Measurements from ENCODE around the gene RPAP2. TPM values are rescaled to one million over a fixed set of nuclear protein-coding genes. Genes with fewer than 3 reads are reported as not detected.

Gene RPAP2
- total and polyA plus RNA-seq, 2 donors (not counting 3 experiments of a cell fraction or from before 2014, with no cell fraction given), result 4.3 to 24.9 TPM

GRCh38 chr1:92399076-92399475, 100.2 kb downstream of the RPAP2 start:
- H4K20me1 ChIP-seq (replicated peaks; ENCODE audit: control insufficient read depth, extremely low read depth, insufficient read depth, low read length), result no peaks in the 10 kb centered on the region
- no peak overlapping the region for H3K4me2 ChIP-seq (ENCODE audit: insufficient read depth, low read length)
- no peak overlapping the region for H2AFZ ChIP-seq (ENCODE audit: low read depth, low read length)
- DNase-seq (ENCODE audit: low read depth, low spot score) (no peak), FAIRE-seq (no peak)
- no peaks in the 10 kb centered on the region for H3K36me3 ChIP-seq (ENCODE audit: control insufficient read depth in 2 of 2, extremely low read depth in 1 of 2, insufficient read depth in 2 of 2, low read length in 2 of 2)
- H3K27ac ChIP-seq (ENCODE audit: insufficient read depth, low read depth, low read length), result no peak overlapping the region
- no peaks in the 10 kb centered on the region for H3K9me1 ChIP-seq (replicated peaks; ENCODE audit: control insufficient read depth, extremely low read depth, insufficient read depth, low read length)
- BruUV-seq (replicated peaks), result no TSS peak
- H3K27me3 ChIP-seq (ENCODE audit: control insufficient read depth in 2 of 2, insufficient read depth in 2 of 2, low read length in 2 of 2), result no peaks in the 10 kb centered on the region
- H3K79me2 ChIP-seq (ENCODE audit: control insufficient read depth, insufficient read depth, low read length), result no peaks in the 10 kb centered on the region
- H3K9ac ChIP-seq (replicated peaks; ENCODE audit: extremely low read depth, insufficient read depth, low read length), result no peak overlapping the region
- CTCF ChIA-PET, result interaction anchor here (1.1 kb wide), 1 partner anchor 351 kb away, joined by 3 read pairs; no protein-coding TSS in a partner anchor
- dilution Hi-C loops (cut with MboI; ENCODE audit: extremely low pct_ligation_motif_present, low sequenced_read_pairs) (no loop called here), intact Hi-C loops (cut with micrococcal nuclease) (no loop called here)
- H3K4me3 ChIP-seq (replicated peaks in 1 of 3; ENCODE audit: insufficient read depth in 1 of 3, low read depth in 1 of 3, low read length in 3 of 3), result no peak overlapping the region
- H3K9me3 ChIP-seq (replicated peaks; ENCODE audit: control insufficient read depth, insufficient read depth, low read length), result no peaks in the 10 kb centered on the region
- H3K4me1 ChIP-seq (ENCODE audit: control insufficient read depth, extremely low read depth, insufficient read depth, low read length), result no peaks in the 10 kb centered on the region
- POLR2A ChIA-PET, result no interaction called here
- TF ChIP-seq, protein P1, sequence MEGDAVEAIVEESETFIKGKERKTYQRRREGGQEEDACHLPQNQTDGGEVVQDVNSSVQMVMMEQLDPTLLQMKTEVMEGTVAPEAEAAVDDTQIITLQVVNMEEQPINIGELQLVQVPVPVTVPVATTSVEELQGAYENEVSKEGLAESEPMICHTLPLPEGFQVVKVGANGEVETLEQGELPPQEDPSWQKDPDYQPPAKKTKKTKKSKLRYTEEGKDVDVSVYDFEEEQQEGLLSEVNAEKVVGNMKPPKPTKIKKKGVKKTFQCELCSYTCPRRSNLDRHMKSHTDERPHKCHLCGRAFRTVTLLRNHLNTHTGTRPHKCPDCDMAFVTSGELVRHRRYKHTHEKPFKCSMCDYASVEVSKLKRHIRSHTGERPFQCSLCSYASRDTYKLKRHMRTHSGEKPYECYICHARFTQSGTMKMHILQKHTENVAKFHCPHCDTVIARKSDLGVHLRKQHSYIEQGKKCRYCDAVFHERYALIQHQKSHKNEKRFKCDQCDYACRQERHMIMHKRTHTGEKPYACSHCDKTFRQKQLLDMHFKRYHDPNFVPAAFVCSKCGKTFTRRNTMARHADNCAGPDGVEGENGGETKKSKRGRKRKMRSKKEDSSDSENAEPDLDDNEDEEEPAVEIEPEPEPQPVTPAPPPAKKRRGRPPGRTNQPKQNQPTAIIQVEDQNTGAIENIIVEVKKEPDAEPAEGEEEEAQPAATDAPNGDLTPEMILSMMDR (IDR thresholded peaks at IDR 0.05; ENCODE audit: extremely low read depth in 1 of 2, insufficient read depth in 1 of 2, low read depth in 1 of 2, low read length in 2 of 2), result no peak
- TF ChIP-seq GATA2 (IDR thresholded peaks at IDR 0.05; ENCODE audit: insufficient read depth, insufficient read length, low read depth, low read length) (no peak), POLR2A (IDR thresholded peaks at IDR 0.05; ENCODE audit: low read depth, low read length) (no peak), EZH2 (IDR thresholded peaks at IDR 0.05; ENCODE audit: borderline replicate concordance, low read depth, low read length, severe bottlenecking) (no peak), POLR2AphosphoS5 (IDR thresholded peaks at IDR 0.05; ENCODE audit: insufficient read depth, low read depth, low read length) (no peak)

- dilution Hi-C loops (cut with MboI; ENCODE audit: extremely low pct_ligation_motif_present, low sequenced_read_pairs) (no loop called here), intact Hi-C loops (cut with micrococcal nuclease) (no loop called here)
- H4K20me1 ChIP-seq (replicated peaks; ENCODE audit: control insufficient read depth, extremely low read depth, insufficient read depth, low read length), result no peaks in the 10 kb centered on the region
- no peaks in the 10 kb centered on the region for H3K79me2 ChIP-seq (ENCODE audit: control insufficient read depth, insufficient read depth, low read length)
- no peaks in the 10 kb centered on the region for H3K9me1 ChIP-seq (replicated peaks; ENCODE audit: control insufficient read depth, extremely low read depth, insufficient read depth, low read length)
- POLR2A ChIA-PET, result no interaction called here
- TF ChIP-seq EZH2 (IDR thresholded peaks at IDR 0.05; ENCODE audit: borderline replicate concordance, low read depth, low read length, severe bottlenecking), result no peak
- TF ChIP-seq, protein P1 (IDR thresholded peaks at IDR 0.05; ENCODE audit: extremely low read depth in 1 of 2, insufficient read depth in 1 of 2, low read depth in 1 of 2, low read length in 2 of 2), result no peak
- H3K9ac ChIP-seq (replicated peaks; ENCODE audit: extremely low read depth, insufficient read depth, low read length), result no peak overlapping the region
- H3K27me3 ChIP-seq (ENCODE audit: control insufficient read depth in 2 of 2, insufficient read depth in 2 of 2, low read length in 2 of 2), result no peaks in the 10 kb centered on the region
- H3K9me3 ChIP-seq (replicated peaks; ENCODE audit: control insufficient read depth, insufficient read depth, low read length), result no peaks in the 10 kb centered on the region
- no peaks in the 10 kb centered on the region for H3K36me3 ChIP-seq (ENCODE audit: control insufficient read depth in 2 of 2, extremely low read depth in 1 of 2, insufficient read depth in 2 of 2, low read length in 2 of 2)
- no peak overlapping the region for H3K4me2 ChIP-seq (ENCODE audit: insufficient read depth, low read length)
- no peaks in the 10 kb centered on the region for H3K4me1 ChIP-seq (ENCODE audit: control insufficient read depth, extremely low read depth, insufficient read depth, low read length)
- CTCF ChIA-PET, result no interaction called here
- no peak overlapping the region for H3K4me3 ChIP-seq (replicated peaks in 1 of 3; ENCODE audit: insufficient read depth in 1 of 3, low read depth in 1 of 3, low read length in 3 of 3)
- no peak overlapping the region for H3K27ac ChIP-seq (ENCODE audit: insufficient read depth, low read depth, low read length)
- no peak for DNase-seq (ENCODE audit: low read depth, low spot score)
- BruUV-seq (replicated peaks), result no TSS peak
- FAIRE-seq, result no peak
- no peak overlapping the region for H2AFZ ChIP-seq (ENCODE audit: low read depth, low read length)
These were observed 105.8 kb downstream of the RPAP2 start for GRCh38 chr1:92404661-92405060.

All from endothelial cell of umbilical vein (primary cell).